Caco-2 (cell line): ENCODE results near the gene PEAK3. TPM values are rescaled to one million over a fixed set of nuclear protein-coding genes. Genes with fewer than 3 reads are reported as not detected.

Experiments
- BruUV-seq: library from RNA; stranded (reverse); fragments of 400-500 nt; replicated peaks from 2 replicates; lab custom pipeline; 2021; lab: Mats Ljungman, UMichigan
- CTCF ChIA-PET: fragments of 300-600 bp; sonication (Branson Sonifier 250); formaldehyde crosslinking; loops from one replicate; lab custom pipeline; 2022; ENCODE audit warnings: antibody characterized with exemption; lab: Charles Lee
- POLR2A ChIA-PET: fragments of 300-600 bp; sonication (Branson Sonifier 250); formaldehyde crosslinking; loops from one replicate; lab custom pipeline; 2022; ENCODE audit warnings: antibody characterized with exemption; lab: Charles Lee
- DNase-seq, 2 experiments: peaks; one replicate each; pipeline versions ENCODE4 v3.0.0 to v3.0.0-alpha.2; 2020 to 2022
- H3K27me3 ChIP-seq: replicated peaks from 2 replicates; pipeline ENCODE4 v1.6.0; 2011; ENCODE audit warnings: low read length; ENCODE audit not compliant: control insufficient read depth, insufficient read depth
- H3K36me3 ChIP-seq: 2 replicates; pipeline ENCODE4 v1.5.1; 2011; ENCODE audit warnings: low read length; ENCODE audit not compliant: control insufficient read depth, insufficient read depth
- H3K4me1 ChIP-seq: fragments of 250-450 bp; sonication (Bioruptor Pico); 2 replicates; pipeline ENCODE4 v1.5.1; 2020; ENCODE audit warnings: mild to moderate bottlenecking
- H3K4me3 ChIP-seq: 2 replicates; pipeline ENCODE4 v1.5.1; 2011; ENCODE audit warnings: low read depth, mild to moderate bottlenecking, control low read depth, low read length
- H3K9me3 ChIP-seq: fragments of 250-450 bp; sonication (Bioruptor Pico); 2 replicates; pipeline ENCODE4 v1.5.1; 2020; ENCODE audit warnings: mild to moderate bottlenecking, moderate library complexity
- H3K27ac Mint-ChIP-seq: one replicate; pipeline ENCODE4 v1.8.0; 2022; ENCODE audit warnings: mixed read lengths; ENCODE audit not compliant: unreplicated experiment
- H3K27me3 Mint-ChIP-seq: one replicate; pipeline ENCODE4 v1.8.0; 2022; ENCODE audit warnings: mixed read lengths; ENCODE audit not compliant: insufficient read depth, unreplicated experiment
- H3K36me3 Mint-ChIP-seq: one replicate; pipeline ENCODE4 v1.8.0; 2022; ENCODE audit warnings: mild to moderate bottlenecking, mixed read lengths; ENCODE audit not compliant: insufficient read depth, unreplicated experiment
- H3K4me1 Mint-ChIP-seq: one replicate; pipeline ENCODE4 v1.8.0; 2022; ENCODE audit warnings: low read depth, mixed read lengths; ENCODE audit not compliant: unreplicated experiment
- H3K4me3 Mint-ChIP-seq: one replicate; pipeline ENCODE4 v1.8.0; 2022; ENCODE audit warnings: mild to moderate bottlenecking, moderate library complexity, mixed read lengths; ENCODE audit not compliant: unreplicated experiment
- H3K9me3 Mint-ChIP-seq: one replicate; pipeline ENCODE4 v1.8.0; 2022; ENCODE audit warnings: mixed read lengths; ENCODE audit not compliant: unreplicated experiment
- intact Hi-C: fragments of 100-400 bp; cut with micrococcal nuclease; formaldehyde crosslinking; loops from one replicate; pipeline ENCODE4 v1.10.0; 2022; ENCODE audit not compliant: unreplicated experiment
- total RNA-seq: library from RNA; stranded (reverse); gene quantifications from 2 replicates; pipeline ENCODE4 v1.2.3, GENCODE V29; 2022
- TF ChIP-seq, protein P1 (sequence below), 2 experiments: fragments of 200-600 bp in 1 of 2; IDR thresholded peaks; 1 replicate in 1 of 2; 2 replicates in 1 of 2; pipeline versions ENCODE4 v1.5.1 to v1.8.0; 2011 to 2022; ENCODE audit warnings: antibody characterized with exemption in 1 of 2, control low read depth in 1 of 2, inconsistent platforms in 1 of 2, low read depth in 1 of 2, low read length in 1 of 2, mild to moderate bottlenecking in 1 of 2, moderate library complexity in 1 of 2; ENCODE audit not compliant: insufficient read depth in 1 of 2, severe bottlenecking in 1 of 2, unreplicated experiment in 1 of 2

PEAK3 gene
- total RNA-seq, 1 experiment from 2014 or later: not detected

DNA sequence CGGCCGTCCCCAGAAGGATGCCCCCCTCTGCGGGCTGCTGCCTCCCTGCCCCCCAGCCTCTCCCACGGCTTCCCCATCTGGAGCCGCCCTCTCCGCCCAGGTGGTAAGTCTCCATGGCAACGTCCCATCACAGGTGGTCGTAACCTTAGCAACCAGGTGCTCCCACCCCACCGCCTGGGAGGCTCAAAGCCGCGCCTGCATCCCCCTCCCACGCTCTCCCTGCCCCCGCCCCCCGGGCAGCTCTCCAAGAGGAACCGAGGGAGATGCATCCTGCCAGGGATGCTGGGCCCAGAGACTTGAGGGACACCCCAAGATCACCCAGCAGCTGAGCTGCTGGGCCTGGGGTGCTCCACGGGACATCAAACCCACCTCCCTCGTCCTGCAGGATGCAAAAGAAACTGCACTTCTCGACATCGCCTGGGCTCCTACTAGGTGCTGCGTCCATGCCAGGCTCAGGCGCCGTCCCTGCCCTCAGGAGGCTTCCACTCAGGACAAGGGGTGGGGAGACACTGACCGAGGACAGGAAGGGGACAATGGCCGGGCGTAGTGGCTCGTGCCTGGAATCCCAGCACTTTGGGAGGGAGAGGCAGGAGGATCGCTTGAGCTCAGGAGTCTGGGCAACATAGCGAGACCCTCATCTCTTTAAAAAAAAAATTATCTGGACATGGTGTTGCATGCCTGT, 31.0 kb upstream of the PEAK3 start:
- ChIA-PET CTCF (no interaction called here), POLR2A (no interaction called here)
- TF ChIP-seq, protein P1, sequence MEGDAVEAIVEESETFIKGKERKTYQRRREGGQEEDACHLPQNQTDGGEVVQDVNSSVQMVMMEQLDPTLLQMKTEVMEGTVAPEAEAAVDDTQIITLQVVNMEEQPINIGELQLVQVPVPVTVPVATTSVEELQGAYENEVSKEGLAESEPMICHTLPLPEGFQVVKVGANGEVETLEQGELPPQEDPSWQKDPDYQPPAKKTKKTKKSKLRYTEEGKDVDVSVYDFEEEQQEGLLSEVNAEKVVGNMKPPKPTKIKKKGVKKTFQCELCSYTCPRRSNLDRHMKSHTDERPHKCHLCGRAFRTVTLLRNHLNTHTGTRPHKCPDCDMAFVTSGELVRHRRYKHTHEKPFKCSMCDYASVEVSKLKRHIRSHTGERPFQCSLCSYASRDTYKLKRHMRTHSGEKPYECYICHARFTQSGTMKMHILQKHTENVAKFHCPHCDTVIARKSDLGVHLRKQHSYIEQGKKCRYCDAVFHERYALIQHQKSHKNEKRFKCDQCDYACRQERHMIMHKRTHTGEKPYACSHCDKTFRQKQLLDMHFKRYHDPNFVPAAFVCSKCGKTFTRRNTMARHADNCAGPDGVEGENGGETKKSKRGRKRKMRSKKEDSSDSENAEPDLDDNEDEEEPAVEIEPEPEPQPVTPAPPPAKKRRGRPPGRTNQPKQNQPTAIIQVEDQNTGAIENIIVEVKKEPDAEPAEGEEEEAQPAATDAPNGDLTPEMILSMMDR (IDR thresholded peaks at IDR 0.05; ENCODE audit: insufficient read depth in 1 of 2, low read depth in 1 of 2, low read length in 1 of 2, severe bottlenecking in 1 of 2, unreplicated experiment in 1 of 2): no peak
- 0 out of 2 replicates have a peak, but pooled peaks cover 3% of the 10 kb centered on the region for H3K4me1 ChIP-seq
- Mint-ChIP-seq H3K4me3 (no peak overlapping the region), H3K27me3 (no peaks in the 10 kb centered on the region), H3K27ac (no peak overlapping the region), H3K36me3 (peaks cover 5% of the 10 kb centered on the region), H3K4me1 (peaks cover 6% of the 10 kb centered on the region), H3K9me3 (peaks cover 13% of the 10 kb centered on the region)
- H3K27me3 ChIP-seq: no peaks in the 10 kb centered on the region
- H3K9me3 ChIP-seq: no peaks in the 10 kb centered on the region
- no peak overlapping the region for H3K4me3 ChIP-seq
- intact Hi-C loops: no loop called here
- no peaks in the 10 kb centered on the region for H3K36me3 ChIP-seq
- no peak for DNase-seq
- BruUV-seq: no TSS peak

DNA sequence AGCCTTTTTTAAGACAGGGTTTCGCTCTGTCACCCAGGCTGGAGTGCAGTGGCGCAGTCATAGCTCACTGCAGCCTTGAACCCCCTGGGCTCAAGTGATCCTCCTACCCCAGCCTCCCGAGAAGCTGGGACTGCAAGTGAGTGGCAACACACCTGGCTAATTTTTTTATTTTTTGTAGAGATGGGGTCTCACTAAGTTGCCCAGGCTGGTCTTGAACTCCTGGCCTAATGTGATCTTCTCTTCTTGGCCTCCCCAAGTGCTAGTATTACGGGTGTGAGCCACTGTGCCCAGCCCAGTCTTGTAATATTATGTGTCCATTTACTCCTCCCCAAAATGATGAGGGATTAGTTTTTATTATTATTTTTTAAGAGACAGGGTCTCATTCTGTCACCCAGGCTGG, 29.1 kb upstream of the PEAK3 start:
- H3K27me3 Mint-ChIP-seq: no peaks in the 10 kb centered on the region
- no peak overlapping the region for H3K4me3 Mint-ChIP-seq
- POLR2A ChIA-PET: no interaction called here
- TF ChIP-seq, protein P1 (IDR thresholded peaks at IDR 0.05; ENCODE audit: insufficient read depth in 1 of 2, low read depth in 1 of 2, low read length in 1 of 2, severe bottlenecking in 1 of 2, unreplicated experiment in 1 of 2): no peak
- peaks cover 6% of the 10 kb centered on the region for H3K4me1 Mint-ChIP-seq
- CTCF ChIA-PET: no interaction called here
- no peak for DNase-seq
- peaks cover 13% of the 10 kb centered on the region for H3K9me3 Mint-ChIP-seq
- H3K36me3 ChIP-seq: no peaks in the 10 kb centered on the region
- intact Hi-C loops: no loop called here
- peaks cover 5% of the 10 kb centered on the region for H3K36me3 Mint-ChIP-seq
- no TSS peak for BruUV-seq
- H3K27me3 ChIP-seq: no peaks in the 10 kb centered on the region
- H3K4me1 ChIP-seq: 0 out of 2 replicates have a peak, but pooled peaks cover 3% of the 10 kb centered on the region
- H3K4me3 ChIP-seq: no peak overlapping the region
- no peak overlapping the region for H3K27ac Mint-ChIP-seq
- no peaks in the 10 kb centered on the region for H3K9me3 ChIP-seq

DNA sequence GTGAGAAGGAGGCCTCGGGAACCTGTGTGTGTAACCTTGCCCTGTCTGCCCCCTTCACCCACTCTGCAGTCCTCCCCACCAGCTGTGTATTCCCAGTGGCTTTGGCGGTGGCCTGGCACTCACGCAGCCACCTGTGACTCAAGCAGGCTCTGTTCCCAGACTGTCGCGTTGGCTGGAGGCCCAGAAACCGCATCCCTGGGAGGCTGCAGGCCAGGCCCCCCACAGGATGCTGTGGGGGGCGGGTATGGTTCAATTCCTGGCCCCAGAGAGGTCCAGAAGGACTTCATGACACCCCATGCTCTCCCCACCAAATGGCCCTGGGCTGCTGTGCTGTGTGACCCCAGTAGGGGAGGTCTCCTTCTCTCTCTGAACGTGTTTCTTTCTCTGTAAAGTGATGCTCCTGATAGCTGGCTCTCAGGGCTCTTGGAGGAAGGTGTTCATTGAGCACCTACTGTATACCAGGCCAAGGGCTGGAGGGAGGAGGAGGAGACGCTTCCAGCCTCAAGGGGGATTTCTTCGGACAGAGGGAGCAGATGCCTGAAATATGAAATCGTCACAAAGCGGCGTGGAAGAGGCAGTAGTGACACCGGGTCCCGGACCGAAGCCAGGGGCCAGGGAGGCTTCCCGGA, 27.9 kb upstream of the PEAK3 start:
- ChIA-PET CTCF (no interaction called here), POLR2A (no interaction called here)
- Mint-ChIP-seq H3K27me3 (no peaks in the 10 kb centered on the region), H3K4me3 (peak overlapping the region; percentile 68), H3K9me3 (peaks cover 8% of the 10 kb centered on the region), H3K27ac (peak overlapping the region; percentile 39), H3K4me1 (peaks cover 6% of the 10 kb centered on the region), H3K36me3 (peaks cover 5% of the 10 kb centered on the region)
- intact Hi-C loops: no loop called here
- BruUV-seq: no TSS peak
- H3K9me3 ChIP-seq: no peaks in the 10 kb centered on the region
- TF ChIP-seq, protein P1 (IDR thresholded peaks at IDR 0.05; ENCODE audit: insufficient read depth in 1 of 2, low read depth in 1 of 2, low read length in 1 of 2, severe bottlenecking in 1 of 2, unreplicated experiment in 1 of 2): no peak
- no peaks in the 10 kb centered on the region for H3K36me3 ChIP-seq
- no peaks in the 10 kb centered on the region for H3K27me3 ChIP-seq
- H3K4me3 ChIP-seq: no peak overlapping the region
- no peak for DNase-seq
- 0 out of 2 replicates have a peak, but pooled peaks cover 3% of the 10 kb centered on the region for H3K4me1 ChIP-seq
